HAP-1 (cell line): ENCODE data around the gene PCNT.
"Not testable (repeated sequence)": the region's sequence is repeated elsewhere in the genome, so short reads cannot be mapped to it uniquely, and the experiment has no call there.

Experiments used
- DNase-seq, 2 experiments: peaks; one replicate each; pipeline ENCODE4 v3.0.0-alpha.2; 2016 to 2020; ENCODE audit warnings: low spot score in 2 of 2
- H3K27me3 ChIP-seq: fragments of 250-450 bp; sonication (Bioruptor Pico); 2 replicates; pipeline ENCODE4 v1.5.1; 2020; ENCODE audit warnings: low read depth, mild to moderate bottlenecking, moderate library complexity
- H3K36me3 ChIP-seq: fragments of 250-450 bp; sonication (Bioruptor Pico); replicated peaks from 2 replicates; pipeline ENCODE4 v1.5.1; 2020; ENCODE audit warnings: mild to moderate bottlenecking
- H3K4me1 ChIP-seq: fragments of 250-450 bp; sonication (Bioruptor Pico); 2 replicates; pipeline ENCODE4 v1.5.1; 2020; ENCODE audit warnings: mild to moderate bottlenecking
- H3K4me3 ChIP-seq: fragments of 250-450 bp; sonication (Bioruptor Pico); 2 replicates; pipeline ENCODE4 v1.5.1; 2020; ENCODE audit warnings: mild to moderate bottlenecking, moderate library complexity
- H3K9me3 ChIP-seq: fragments of 250-450 bp; sonication (Bioruptor Pico); 2 replicates; pipeline ENCODE4 v1.5.1; 2020; ENCODE audit warnings: mild to moderate bottlenecking, moderate library complexity
- in situ Hi-C: fragments of 300-500 bp; cut with MboI; formaldehyde crosslinking; loops from 3 replicates; pipeline ENCODE4 v1.14.3; 2020; ENCODE audit warnings: low sequenced_read_pairs, inconsistent platforms, mixed read lengths

The PCNT gene

GRCh38 chr21:46295177-46295770 lies 28.7 kb upstream of the PCNT start:
- Histone ChIP-seq H3K4me1 (no peaks in the 10 kb centered on the region), H3K36me3 (peaks cover 19% of the 10 kb centered on the region), H3K4me3 (no peak overlapping the region), H3K27me3 (no peaks in the 10 kb centered on the region), H3K9me3 (no peaks in the 10 kb centered on the region; the same call in 1 of the 2 replicates)
- no peak for DNase-seq
- in situ Hi-C loops = no loop called here

DNA sequence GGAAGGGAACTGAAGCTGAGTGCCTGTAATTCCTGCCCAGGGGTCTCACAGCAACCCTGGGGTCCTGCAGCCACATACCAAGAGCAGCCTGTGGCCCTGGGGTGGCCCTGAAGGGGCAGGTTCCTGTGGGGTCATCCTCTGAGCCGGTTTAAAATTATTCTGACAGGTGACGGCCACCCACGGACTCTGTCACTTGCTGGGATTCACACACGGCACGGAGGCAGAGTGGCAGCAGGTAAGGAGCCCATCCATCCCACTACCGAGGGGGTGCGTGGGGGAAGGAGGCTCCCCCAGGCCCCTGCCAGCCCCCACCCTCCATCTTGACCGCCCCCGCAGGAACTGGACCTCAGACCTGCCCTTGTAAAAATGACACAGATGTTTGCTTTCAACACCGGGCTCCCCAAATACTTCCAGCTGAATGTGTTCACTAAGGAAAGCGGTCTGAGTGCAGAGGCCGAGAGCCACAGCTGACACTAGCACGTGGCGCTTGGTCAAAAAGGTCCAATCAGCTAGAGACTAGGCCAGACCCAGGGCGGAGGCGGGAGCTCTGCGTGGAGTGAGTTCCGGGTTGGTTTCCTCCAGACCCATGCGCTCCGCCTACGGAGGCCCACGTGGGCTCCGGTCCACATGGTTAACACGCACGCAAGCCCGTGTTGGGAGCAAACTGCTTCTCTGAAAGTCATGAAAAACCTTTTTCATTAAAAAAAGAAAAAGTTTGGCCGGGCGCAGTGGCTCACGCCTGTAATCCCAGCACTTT lies 27.8 kb upstream of the PCNT start:
- Histone ChIP-seq H3K4me1 (no peaks in the 10 kb centered on the region), H3K27me3 (no peaks in the 10 kb centered on the region), H3K36me3 (peaks cover 26% of the 10 kb centered on the region), H3K4me3 (no peak overlapping the region), H3K9me3 (no peaks in the 10 kb centered on the region; the same call in 1 of the 2 replicates)
- DNase-seq = no peak
- in situ Hi-C loops = no loop called here

GRCh38 chr21:46297338-46298271 lies 26.4 kb upstream of the PCNT start:
- H3K9me3 ChIP-seq = no peaks in the 10 kb centered on the region
- H3K36me3 ChIP-seq = peaks cover 30% of the 10 kb centered on the region
- H3K4me3 ChIP-seq = no peak overlapping the region
- H3K27me3 ChIP-seq = no peaks in the 10 kb centered on the region
- H3K4me1 ChIP-seq = no peaks in the 10 kb centered on the region
- in situ Hi-C loops = no loop called here
- DNase-seq = no peak

GRCh38 chr21:46299167-46299566 lies 24.8 kb upstream of the PCNT start:
- in situ Hi-C loops = no loop called here
- H3K36me3 ChIP-seq = peaks cover 33% of the 10 kb centered on the region
- no peak overlapping the region for H3K4me3 ChIP-seq
- H3K4me1 ChIP-seq = no peaks in the 10 kb centered on the region
- H3K27me3 ChIP-seq = no peaks in the 10 kb centered on the region
- H3K9me3 ChIP-seq = no peaks in the 10 kb centered on the region
- DNase-seq = no peak

DNA sequence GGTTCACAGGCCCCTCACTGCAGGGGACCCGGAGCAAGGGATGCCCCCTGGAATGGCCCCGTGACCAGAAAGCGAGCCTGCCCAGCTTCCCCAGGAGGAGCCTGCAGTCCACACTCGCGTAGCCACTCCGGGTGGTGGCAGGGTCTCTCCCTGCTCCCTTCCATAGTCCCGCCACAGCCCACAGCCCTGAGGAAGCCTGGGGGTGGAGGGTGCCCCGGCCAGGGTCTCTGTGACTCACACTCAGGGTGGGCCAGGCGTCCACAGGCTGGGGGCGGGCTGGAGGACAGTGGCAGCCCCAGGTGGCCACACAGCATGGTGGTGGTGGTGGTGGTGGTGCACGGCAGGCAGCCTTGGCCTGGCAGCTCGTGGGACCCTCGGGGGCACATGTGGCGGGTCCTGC lies 22.2 kb upstream of the PCNT start:
- Histone ChIP-seq H3K9me3 (no peaks in the 10 kb centered on the region), H3K36me3 (peaks cover 45% of the 10 kb centered on the region), H3K4me1 (no peaks in the 10 kb centered on the region), H3K27me3 (no peaks in the 10 kb centered on the region), H3K4me3 (no peak overlapping the region)
- in situ Hi-C loops = no loop called here
- DNase-seq = no peak

GRCh38 chr21:46304437-46304836 lies 19.5 kb upstream of the PCNT start:
- no peak for DNase-seq
- no peaks in the 10 kb centered on the region for H3K27me3 ChIP-seq
- in situ Hi-C loops = no loop called here
- no peaks in the 10 kb centered on the region for H3K4me1 ChIP-seq
- H3K36me3 ChIP-seq = peaks cover 67% of the 10 kb centered on the region
- H3K9me3 ChIP-seq = no peaks in the 10 kb centered on the region
- no peak overlapping the region for H3K4me3 ChIP-seq

- no peaks in the 10 kb centered on the region for H3K9me3 ChIP-seq
- no peaks in the 10 kb centered on the region for H3K4me1 ChIP-seq
- DNase-seq = no peak
- no peak overlapping the region for H3K4me3 ChIP-seq
- H3K27me3 ChIP-seq = no peaks in the 10 kb centered on the region
- H3K36me3 ChIP-seq = peaks cover 69% of the 10 kb centered on the region
- in situ Hi-C loops = no loop called here
Measured at GRCh38 chr21:46304955-46305354, 19.0 kb upstream of the PCNT start.

DNA sequence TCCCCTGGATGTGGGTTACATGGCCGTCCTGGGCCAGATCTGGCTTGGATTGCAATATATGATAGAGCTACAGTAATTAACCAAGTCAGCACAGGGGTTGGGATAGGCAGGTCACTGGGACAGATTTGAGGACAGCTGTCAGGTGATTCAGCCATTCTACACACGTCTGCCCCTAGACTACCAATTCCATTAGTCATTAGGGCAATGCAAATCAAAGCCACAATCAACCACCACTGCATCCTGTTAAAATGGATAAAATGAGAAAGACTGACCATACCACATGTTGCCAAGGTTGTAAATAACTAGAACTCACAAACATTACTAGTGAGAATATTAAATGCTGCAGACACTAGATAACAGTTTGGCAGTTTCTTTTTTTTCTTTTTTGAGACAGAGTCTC lies 16.3 kb upstream of the PCNT start:
- no peaks in the 10 kb centered on the region for H3K9me3 ChIP-seq
- in situ Hi-C loops = no loop called here
- H3K27me3 ChIP-seq = no peaks in the 10 kb centered on the region
- H3K4me1 ChIP-seq = no peaks in the 10 kb centered on the region
- no peak for DNase-seq
- peaks cover 61% of the 10 kb centered on the region for H3K36me3 ChIP-seq
- no peak overlapping the region for H3K4me3 ChIP-seq

GRCh38 chr21:46308431-46308830 lies 15.5 kb upstream of the PCNT start:
- Histone ChIP-seq H3K9me3 (no peaks in the 10 kb centered on the region), H3K4me3 (no peak overlapping the region), H3K27me3 (no peaks in the 10 kb centered on the region), H3K36me3 (peaks cover 62% of the 10 kb centered on the region), H3K4me1 (no peaks in the 10 kb centered on the region)
- no peak for DNase-seq
- in situ Hi-C loops = no loop called here

DNA sequence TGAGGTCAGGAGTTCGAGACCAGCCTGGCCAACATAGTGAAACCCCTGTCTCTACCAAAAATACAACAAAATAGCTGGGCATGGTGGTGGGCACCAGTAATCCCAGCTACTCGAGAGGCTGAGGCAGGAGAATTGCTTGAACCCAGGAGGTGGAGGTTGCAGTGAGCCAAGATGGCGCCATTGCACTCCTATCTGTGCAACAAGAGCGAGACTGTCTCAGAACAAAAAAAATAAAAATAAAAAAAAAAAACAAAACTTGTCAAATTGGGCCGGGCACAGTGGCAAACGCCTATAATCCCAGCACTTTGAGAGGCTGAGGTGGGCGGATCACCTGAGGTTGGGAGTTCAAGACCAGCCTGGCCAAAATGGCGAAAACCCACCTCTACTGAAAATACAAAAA lies 13.7 kb upstream of the PCNT start:
- H3K4me3 ChIP-seq, in situ Hi-C loops, H3K9me3 ChIP-seq, H3K27me3 ChIP-seq, DNase-seq, H3K4me1 ChIP-seq: not testable (repeated sequence)
- peaks cover 67% of the 10 kb centered on the region for H3K36me3 ChIP-seq

- Histone ChIP-seq H3K27me3 (no peaks in the 10 kb centered on the region), H3K4me3 (no peak overlapping the region), H3K9me3 (no peaks in the 10 kb centered on the region), H3K4me1 (no peaks in the 10 kb centered on the region), H3K36me3 (peaks cover 70% of the 10 kb centered on the region)
- DNase-seq = no peak
- in situ Hi-C loops = no loop called here
Measured at GRCh38 chr21:46311568-46311967, 12.4 kb upstream of the PCNT start.

DNA sequence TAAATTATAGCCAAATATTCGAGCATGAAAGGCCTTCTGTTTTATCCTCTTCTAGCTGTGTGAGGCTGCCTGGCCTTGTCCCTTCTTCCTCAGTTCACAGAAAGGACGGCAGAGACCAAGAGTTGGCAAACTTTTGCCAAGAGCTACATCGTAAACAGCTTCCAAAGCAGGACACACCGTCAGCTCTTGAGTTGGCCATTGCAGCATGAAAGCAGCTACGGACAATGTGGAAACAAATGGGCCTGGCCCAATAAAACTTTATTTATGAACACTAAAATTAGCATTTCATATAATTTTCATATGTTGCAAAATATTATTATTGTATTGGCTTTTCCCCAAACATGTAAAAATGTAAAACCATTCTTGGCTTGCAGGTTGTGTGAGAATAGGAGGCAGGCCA lies 11.0 kb upstream of the PCNT start:
- Histone ChIP-seq H3K9me3 (no peaks in the 10 kb centered on the region), H3K4me1 (no peaks in the 10 kb centered on the region), H3K4me3 (no peak overlapping the region), H3K36me3 (peaks cover 65% of the 10 kb centered on the region), H3K27me3 (no peaks in the 10 kb centered on the region)
- no peak for DNase-seq
- in situ Hi-C loops = no loop called here

DNA sequence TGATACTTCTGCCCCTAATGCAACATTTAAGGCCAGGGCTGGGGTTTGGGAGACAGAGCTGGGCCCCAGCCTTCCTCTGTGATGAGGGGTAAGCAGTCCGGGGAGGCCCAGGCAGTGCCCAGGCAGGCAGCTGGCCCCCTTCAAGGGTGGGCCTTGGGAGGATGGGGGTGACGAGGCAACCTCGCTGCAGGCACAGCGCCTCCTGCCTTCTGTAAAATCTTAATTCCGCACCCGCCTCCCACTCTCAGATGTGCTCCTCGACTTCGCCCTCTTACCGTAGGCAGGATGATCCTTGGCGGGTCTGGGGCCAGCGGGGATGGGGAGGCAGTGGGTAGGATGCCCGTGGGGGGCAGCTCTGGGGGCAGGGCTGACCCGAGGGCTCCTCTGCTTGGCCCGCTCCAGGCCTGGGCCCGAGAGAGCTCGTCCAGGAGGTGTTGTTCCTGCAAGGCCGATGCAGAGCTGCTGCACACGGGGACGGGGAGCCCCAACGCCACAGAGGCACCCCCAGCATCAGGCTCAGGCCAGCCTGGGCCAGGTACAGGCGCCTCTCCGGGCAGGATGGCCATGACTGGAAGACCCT lies 9.4 kb upstream of the PCNT start:
- Histone ChIP-seq H3K9me3 (no peaks in the 10 kb centered on the region), H3K27me3 (no peaks in the 10 kb centered on the region), H3K4me3 (no peak overlapping the region), H3K4me1 (no peaks in the 10 kb centered on the region), H3K36me3 (peaks cover 56% of the 10 kb centered on the region)
- in situ Hi-C loops = no loop called here
- DNase-seq = no peak
